Tibial nerve (tissue), 4 donors: ENCODE measurements around the gene KCNAB3. TPM values are rescaled to one million over a fixed set of nuclear protein-coding genes. Genes with fewer than 3 reads are reported as not detected.

Source experiments
- DNase-seq, 2 donors: peaks; one replicate each; pipeline ENCODE4 v3.0.0-alpha.2; 2019; ENCODE audit warnings: low spot score in 2 of 2
- H3K27ac ChIP-seq, 4 donors: fragments of 200-600 bp; sonication (generic) in 3 of 4; one replicate each; pipeline ENCODE4 v1.5.1; 2017 to 2019; ENCODE audit warnings: mild to moderate bottlenecking in 1 of 4
- H3K27me3 ChIP-seq, 2 donors: fragments of 200-600 bp; sonication (generic) in 1 of 2; one replicate each; pipeline versions ENCODE4 v1.5.1 to v1.6.0; 2017 to 2019
- H3K36me3 ChIP-seq, 3 donors: fragments of 200-600 bp; sonication (generic); one replicate each; pipeline ENCODE4 v1.5.1; 2018 to 2019
- H3K4me1 ChIP-seq, 4 donors: fragments of 200-600 bp; sonication (generic) in 3 of 4; one replicate each; pipeline ENCODE4 v1.5.1; 2017 to 2019
- H3K4me3 ChIP-seq, 4 donors: fragments of 200-600 bp; sonication (generic) in 3 of 4; one replicate each; pipeline ENCODE4 v1.5.1; 2017 to 2019; ENCODE audit warnings: mild to moderate bottlenecking in 1 of 4, moderate library complexity in 1 of 4
- H3K9me3 ChIP-seq, 4 donors: fragments of 200-600 bp; sonication (generic) in 3 of 4; one replicate each; pipeline ENCODE4 v1.5.1; 2017 to 2019
- EP300 ChIP-seq, 2 donors: sonication (generic); formaldehyde crosslinking; IDR thresholded peaks; one replicate each; pipeline ENCODE4 v1.6.1; 2017; ENCODE audit warnings: antibody characterized with exemption in 2 of 2, mild to moderate bottlenecking in 1 of 2
- POLR2A ChIP-seq, 2 donors: fragments of 450-650 bp; IDR thresholded peaks; one replicate each; pipeline ENCODE4 v1.6.1; 2017; ENCODE audit warnings: antibody characterized with exemption in 2 of 2, mild to moderate bottlenecking in 2 of 2, moderate library complexity in 2 of 2
- WGBS, 2 donors: methylation state at CpG; one replicate each; pipeline ENCODE4 v1.1.5; 2018; 5-methylcytosine and 5-hydroxymethylcytosine counted together
- total RNA-seq, 4 donors: library from RNA; depleted of rRNA; stranded (reverse); fragments of >200 nt; gene quantifications; one replicate each; pipeline ENCODE4 v1.1.0, GENCODE V29; 2016
- TF ChIP-seq, protein P1 (sequence below), 5 experiments: fragments of 200-600 bp in 3 of 5; fragments of 450-650 bp in 2 of 5; sonication (generic) in 3 of 5; IDR thresholded peaks; one replicate each; pipeline ENCODE4 v1.5.1; 2016 to 2019; ENCODE audit warnings: antibody characterized with exemption in 5 of 5, mild to moderate bottlenecking in 3 of 5, moderate library complexity in 2 of 5

KCNAB3 gene
- total RNA-seq, 4 donors from 2014 or later, result 1.1 to 6.0 (median 1.4) TPM

DNA sequence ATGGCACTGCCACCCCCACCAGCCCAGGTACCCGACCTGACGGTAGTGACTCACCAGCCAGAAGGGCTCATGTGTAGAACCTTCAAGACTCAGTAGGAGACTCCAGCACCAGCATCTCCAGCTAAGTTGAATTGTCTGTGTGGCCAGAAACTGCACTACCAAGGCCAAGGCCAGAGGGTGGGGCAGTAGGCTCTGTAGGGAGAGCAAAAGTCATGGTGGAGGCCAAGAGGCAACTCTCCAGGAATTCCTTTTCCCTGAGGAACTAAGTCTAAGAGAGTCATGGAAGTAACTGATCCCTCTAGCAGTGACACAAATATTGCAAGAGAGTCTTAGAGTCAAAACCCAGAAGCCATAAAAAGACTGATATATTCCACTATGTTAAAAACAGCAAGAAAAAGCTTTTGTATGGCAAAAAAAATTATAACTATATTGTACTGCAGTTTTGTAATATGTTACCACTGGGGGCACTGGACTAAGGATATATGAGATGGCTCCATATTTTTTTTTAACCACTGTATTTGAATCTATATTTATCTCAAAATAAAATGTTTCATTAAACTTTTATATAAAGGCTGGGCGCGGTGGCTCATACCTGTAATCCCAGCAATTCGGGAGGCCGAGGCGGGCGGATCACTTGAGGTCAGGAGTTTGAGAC lies 42.6 kb upstream of the KCNAB3 start:
- 95 to 96% methylated on average over 8 of the region's 8 CpGs for WGBS, 2 donors
- H3K27ac ChIP-seq, result no peak overlapping the region

DNA sequence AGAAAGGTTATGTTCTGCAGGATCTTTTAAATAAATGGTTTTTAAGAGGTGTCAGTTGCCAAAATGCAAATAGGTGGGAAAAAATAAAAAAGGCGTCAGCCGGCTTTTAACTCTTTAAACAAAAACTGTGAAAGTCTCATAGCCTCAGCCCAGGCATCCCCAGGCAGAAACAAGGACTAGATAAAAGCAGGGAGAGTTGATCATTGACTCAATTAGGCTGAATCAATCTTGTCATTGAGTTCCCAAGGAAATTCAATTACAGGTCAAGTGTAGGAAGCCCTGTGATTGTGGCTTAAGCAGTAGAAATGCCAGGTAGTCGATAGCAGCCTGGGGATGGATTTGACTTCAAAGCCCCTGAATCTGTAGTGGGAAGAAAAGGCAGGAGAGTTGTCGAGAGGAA lies 42.0 kb upstream of the KCNAB3 start:
- 74 to 82% methylated on average over 4 of the region's 4 CpGs for WGBS, 2 donors
- Histone ChIP-seq H3K27ac (no peak overlapping the region), H3K36me3 (no peaks in the 10 kb centered on the region), H3K27me3 (peaks cover 0 to 12% of the 10 kb centered on the region in 2 donors), H3K4me3 (no peak overlapping the region), H3K4me1 (no peaks in the 10 kb centered on the region), H3K9me3 (peaks cover 0 to 22% (median 2%) of the 10 kb centered on the region in 4 donors)
- TF ChIP-seq POLR2A (IDR thresholded peaks at IDR 0.05) (no peak), EP300 (IDR thresholded peaks at IDR 0.05) (no peak)
- TF ChIP-seq, protein P1, sequence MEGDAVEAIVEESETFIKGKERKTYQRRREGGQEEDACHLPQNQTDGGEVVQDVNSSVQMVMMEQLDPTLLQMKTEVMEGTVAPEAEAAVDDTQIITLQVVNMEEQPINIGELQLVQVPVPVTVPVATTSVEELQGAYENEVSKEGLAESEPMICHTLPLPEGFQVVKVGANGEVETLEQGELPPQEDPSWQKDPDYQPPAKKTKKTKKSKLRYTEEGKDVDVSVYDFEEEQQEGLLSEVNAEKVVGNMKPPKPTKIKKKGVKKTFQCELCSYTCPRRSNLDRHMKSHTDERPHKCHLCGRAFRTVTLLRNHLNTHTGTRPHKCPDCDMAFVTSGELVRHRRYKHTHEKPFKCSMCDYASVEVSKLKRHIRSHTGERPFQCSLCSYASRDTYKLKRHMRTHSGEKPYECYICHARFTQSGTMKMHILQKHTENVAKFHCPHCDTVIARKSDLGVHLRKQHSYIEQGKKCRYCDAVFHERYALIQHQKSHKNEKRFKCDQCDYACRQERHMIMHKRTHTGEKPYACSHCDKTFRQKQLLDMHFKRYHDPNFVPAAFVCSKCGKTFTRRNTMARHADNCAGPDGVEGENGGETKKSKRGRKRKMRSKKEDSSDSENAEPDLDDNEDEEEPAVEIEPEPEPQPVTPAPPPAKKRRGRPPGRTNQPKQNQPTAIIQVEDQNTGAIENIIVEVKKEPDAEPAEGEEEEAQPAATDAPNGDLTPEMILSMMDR (IDR thresholded peaks at IDR 0.05), result no peak
- DNase-seq, result no peak

More for the DNA sequence above, 42.6 kb upstream of the KCNAB3 start:
- H3K27me3 ChIP-seq, result peaks cover 0 to 12% of the 10 kb centered on the region in 2 donors
- no peak for DNase-seq
- H3K4me3 ChIP-seq, result no peak overlapping the region
- TF ChIP-seq EP300 (IDR thresholded peaks at IDR 0.05) (no peak), POLR2A (IDR thresholded peaks at IDR 0.05) (no peak)
- TF ChIP-seq, protein P1 (IDR thresholded peaks at IDR 0.05), result no peak
- H3K9me3 ChIP-seq, result peaks cover 0 to 22% (median 2%) of the 10 kb centered on the region in 4 donors
- no peaks in the 10 kb centered on the region for H3K4me1 ChIP-seq
- H3K36me3 ChIP-seq, result no peaks in the 10 kb centered on the region

- DNase-seq, result no peak
- Histone ChIP-seq H3K27ac (no peak overlapping the region), H3K27me3 (peaks cover 0 to 12% of the 10 kb centered on the region in 2 donors), H3K4me3 (no peak overlapping the region), H3K9me3 (peaks cover 0 to 8% (median under 1%) of the 10 kb centered on the region in 4 donors), H3K4me1 (no peaks in the 10 kb centered on the region), H3K36me3 (no peaks in the 10 kb centered on the region)
- TF ChIP-seq, protein P1 (IDR thresholded peaks at IDR 0.05), result no peak
- TF ChIP-seq EP300 (IDR thresholded peaks at IDR 0.05) (no peak), POLR2A (IDR thresholded peaks at IDR 0.05) (no peak)
- 82 to 85% methylated on average over 6 of the region's 6 CpGs for WGBS, 2 donors
Measured at GRCh38 chr17:7969433-7969832, 39.8 kb upstream of the KCNAB3 start.

- TF ChIP-seq POLR2A (IDR thresholded peaks at IDR 0.05) (no peak), EP300 (IDR thresholded peaks at IDR 0.05) (no peak)
- TF ChIP-seq, protein P1 (IDR thresholded peaks at IDR 0.05), result no peak
- Histone ChIP-seq H3K36me3 (no peaks in the 10 kb centered on the region), H3K4me3 (no peak overlapping the region), H3K27me3 (peaks cover 0 to 12% of the 10 kb centered on the region in 2 donors), H3K9me3 (no peaks in the 10 kb centered on the region), H3K4me1 (no peaks in the 10 kb centered on the region), H3K27ac (no peak overlapping the region)
- DNase-seq, result no peak
- 51 to 59% methylated on average over 2 of the region's 2 CpGs for WGBS, 2 donors
Measured at GRCh38 chr17:7967751-7968150, 38.1 kb upstream of the KCNAB3 start.

DNA sequence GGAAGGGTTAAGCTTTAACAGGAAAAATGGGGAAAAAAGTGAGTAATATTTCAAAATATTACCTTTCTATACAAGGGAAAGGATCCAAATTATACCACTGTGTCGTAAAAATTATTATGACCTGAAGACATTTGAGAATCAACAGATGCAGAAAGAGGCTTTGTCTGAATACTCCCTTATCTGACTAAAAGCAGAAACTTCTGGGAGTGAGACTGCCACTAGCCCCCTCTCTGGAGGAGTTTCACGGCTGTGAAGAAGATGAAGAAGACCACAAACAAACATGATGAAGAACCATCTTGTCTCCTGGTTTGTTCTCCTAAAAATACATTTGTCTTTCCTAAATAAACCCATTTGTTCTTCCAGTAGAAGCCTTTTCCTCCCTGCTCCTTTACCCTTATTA lies 31.8 kb upstream of the KCNAB3 start:
- TF ChIP-seq POLR2A (IDR thresholded peaks at IDR 0.05) (no peak), EP300 (IDR thresholded peaks at IDR 0.05) (no peak)
- TF ChIP-seq, protein P1 (IDR thresholded peaks at IDR 0.05), result no peak
- 27% methylated on average over 2 of the region's 2 CpGs for WGBS, 2 donors
- no peak for DNase-seq
- Histone ChIP-seq H3K4me1 (no peaks in the 10 kb centered on the region), H3K4me3 (no peak overlapping the region), H3K27ac (no peak overlapping the region), H3K27me3 (peaks cover 0 to 31% of the 10 kb centered on the region in 2 donors), H3K9me3 (no peaks in the 10 kb centered on the region), H3K36me3 (no peaks in the 10 kb centered on the region)
